Endothelial cell (in vitro differentiated cells): ENCODE measurements around the gene GPR84. TPM values are rescaled to one million over a fixed set of nuclear protein-coding genes. Genes with fewer than 3 reads are reported as not detected.

Source experiments
- DNase-seq: peaks from one replicate; pipeline ENCODE4 v3.0.0; 2021; ENCODE audit warnings: low spot score
- H3K27ac Mint-ChIP-seq: one replicate; pipeline ENCODE4 v1.8.0; 2021; ENCODE audit warnings: mixed read lengths, inconsistent platforms; ENCODE audit not compliant: unreplicated experiment
- H3K27me3 Mint-ChIP-seq: one replicate; pipeline ENCODE4 v1.8.0; 2021; ENCODE audit warnings: mild to moderate bottlenecking, moderate library complexity, mixed read lengths, inconsistent platforms; ENCODE audit not compliant: unreplicated experiment
- H3K36me3 Mint-ChIP-seq: one replicate; pipeline ENCODE4 v1.8.0; 2021; ENCODE audit warnings: mild to moderate bottlenecking, low read depth, mixed read lengths, inconsistent platforms; ENCODE audit not compliant: unreplicated experiment
- H3K4me1 Mint-ChIP-seq: one replicate; pipeline ENCODE4 v1.8.0; 2021; ENCODE audit warnings: mild to moderate bottlenecking, mixed read lengths, inconsistent platforms; ENCODE audit not compliant: unreplicated experiment
- H3K4me3 Mint-ChIP-seq: one replicate; pipeline ENCODE4 v1.8.0; 2021; ENCODE audit warnings: mild to moderate bottlenecking, mixed read lengths, inconsistent platforms; ENCODE audit not compliant: unreplicated experiment
- H3K9me3 Mint-ChIP-seq: one replicate; pipeline ENCODE4 v1.8.0; 2021; ENCODE audit warnings: mixed read lengths, inconsistent platforms; ENCODE audit not compliant: unreplicated experiment
- CTCF ChIP-seq: fragments of 200-600 bp; sonication (generic); IDR thresholded peaks from one replicate; pipeline ENCODE4 v1.5.0; 2021; ENCODE audit warnings: antibody characterized with exemption; ENCODE audit not compliant: unreplicated experiment
- total RNA-seq: library from RNA; stranded (reverse); fragmentation: NEBNext Ultra II Directional; extraction: Animal tissue kit (Norgen Biotek cat#: 25700); gene quantifications from one replicate; pipeline ENCODE4 v1.2.1, GENCODE V29; 2021; ENCODE audit not compliant: unreplicated experiment

Gene GPR84
- total RNA-seq, 1 donor from 2014 or later: 0.41 TPM

GRCh38 chr12:54377007-54377406 is 12.7 kb upstream of the GPR84 start:
- TF ChIP-seq CTCF: no peak
- H3K27ac Mint-ChIP-seq: peak overlapping the region; percentile 11
- peaks cover 19% of the 10 kb centered on the region for H3K27me3 Mint-ChIP-seq
- H3K36me3 Mint-ChIP-seq: peaks cover 29% of the 10 kb centered on the region
- H3K4me3 Mint-ChIP-seq: peak overlapping the region; percentile 70
- no peak for DNase-seq
- H3K9me3 Mint-ChIP-seq: no peaks in the 10 kb centered on the region
- H3K4me1 Mint-ChIP-seq: peaks cover 38% of the 10 kb centered on the region

GRCh38 chr12:54376596-54376995 is 12.3 kb upstream of the GPR84 start:
- H3K4me1 Mint-ChIP-seq: peaks cover 42% of the 10 kb centered on the region

GRCh38 chr12:54375259-54375579 is 10.9 kb upstream of the GPR84 start:
- Mint-ChIP-seq H3K27ac (no peak overlapping the region), H3K27me3 (peaks cover 19% of the 10 kb centered on the region), H3K9me3 (no peaks in the 10 kb centered on the region), H3K36me3 (peaks cover 24% of the 10 kb centered on the region), H3K4me1 (peaks cover 44% of the 10 kb centered on the region), H3K4me3 (no peak overlapping the region)
- DNase-seq: no peak
- TF ChIP-seq CTCF: no peak

More at GRCh38 chr12:54376596-54376995, 12.3 kb upstream of the GPR84 start:
- Mint-ChIP-seq H3K27ac (no peak overlapping the region), H3K27me3 (peaks cover 19% of the 10 kb centered on the region), H3K9me3 (no peaks in the 10 kb centered on the region), H3K36me3 (peaks cover 27% of the 10 kb centered on the region), H3K4me3 (no peak overlapping the region)
- TF ChIP-seq CTCF: no peak
- no peak for DNase-seq

GRCh38 chr12:54374562-54375258 is 10.4 kb upstream of the GPR84 start:
- no peak overlapping the region for H3K4me3 Mint-ChIP-seq
- H3K36me3 Mint-ChIP-seq: peaks cover 24% of the 10 kb centered on the region
- H3K27me3 Mint-ChIP-seq: peaks cover 19% of the 10 kb centered on the region
- H3K27ac Mint-ChIP-seq: no peak overlapping the region
- no peak for DNase-seq
- no peaks in the 10 kb centered on the region for H3K9me3 Mint-ChIP-seq
- H3K4me1 Mint-ChIP-seq: peaks cover 42% of the 10 kb centered on the region
- TF ChIP-seq CTCF: no peak

- H3K4me1 Mint-ChIP-seq: peaks cover 42% of the 10 kb centered on the region
- no peaks in the 10 kb centered on the region for H3K9me3 Mint-ChIP-seq
- no peak overlapping the region for H3K4me3 Mint-ChIP-seq
- DNase-seq: no peak
- H3K36me3 Mint-ChIP-seq: peaks cover 24% of the 10 kb centered on the region
- no peak for TF ChIP-seq CTCF
- H3K27ac Mint-ChIP-seq: no peak overlapping the region
- peaks cover 23% of the 10 kb centered on the region for H3K27me3 Mint-ChIP-seq
These were observed 9.6 kb upstream of the GPR84 start for GRCh38 chr12:54373649-54374561.
